HG02678 (cell line): ENCODE data around the gene CPSF4L.
"Not testable (repeated sequence)": the region's sequence is repeated elsewhere in the genome, so short reads cannot be mapped to it uniquely, and the experiment has no call there.

Experiments used
- ATAC-seq: cut with Tn5 transposase; IDR thresholded peaks from one replicate; pipeline ENCODE4 v1.9.1; 2021; ENCODE audit warnings: mild to moderate bottlenecking, moderate library complexity; ENCODE audit not compliant: unreplicated experiment

CPSF4L gene

GRCh38 chr17:73261617-73261951 is at the start of gene CPSF4L:
CPSF4L (minus strand) TSS chr17:73261880; CDS start chr17:73261818, 62 bp downstream.
- no peak for ATAC-seq

GRCh38 chr17:73311428-73311780 is 49.7 kb upstream of the CPSF4L start:
- ATAC-seq: peak; percentile 22

- ATAC-seq: no peak
Measured at GRCh38 chr17:73309727-73310596, 48.3 kb upstream of the CPSF4L start.

- not testable (repeated sequence) for ATAC-seq
Measured at GRCh38 chr17:73308959-73309358, 47.3 kb upstream of the CPSF4L start.

GRCh38 chr17:73308017-73308823 is 46.5 kb upstream of the CPSF4L start:
- no peak for ATAC-seq

GRCh38 chr17:73307130-73307529 is 45.5 kb upstream of the CPSF4L start:
- ATAC-seq: no peak

- ATAC-seq: no peak
Measured at GRCh38 chr17:73305845-73306836, 44.5 kb upstream of the CPSF4L start.

GRCh38 chr17:73304971-73305812 is 43.5 kb upstream of the CPSF4L start:
- no peak for ATAC-seq

GRCh38 chr17:73304438-73304837 is 42.8 kb upstream of the CPSF4L start:
- no peak for ATAC-seq

- ATAC-seq: no peak
Measured at GRCh38 chr17:73302189-73302588, 40.5 kb upstream of the CPSF4L start.

GRCh38 chr17:73301369-73301768 is 39.7 kb upstream of the CPSF4L start:
- no peak for ATAC-seq

- no peak for ATAC-seq
Measured at GRCh38 chr17:73300392-73300791, 38.7 kb upstream of the CPSF4L start.

GRCh38 chr17:73297934-73298861 is 36.5 kb upstream of the CPSF4L start:
- ATAC-seq: peak; percentile 90

GRCh38 chr17:73293480-73293911 is 31.8 kb upstream of the CPSF4L start:
- no peak for ATAC-seq

GRCh38 chr17:73293031-73293430 is 31.4 kb upstream of the CPSF4L start:
- no peak for ATAC-seq

- ATAC-seq: no peak
Measured at GRCh38 chr17:73292031-73292531, 30.4 kb upstream of the CPSF4L start.

- peak; percentile 92 for ATAC-seq
Measured at GRCh38 chr17:73291260-73291801, 29.7 kb upstream of the CPSF4L start.
